ENCODE data around the gene EXD2.
A peak's percentile ranks its signal among the peaks of the same experiment; 100 is the strongest.
"Not testable (repeated sequence)": the region's sequence is repeated elsewhere in the genome, so short reads cannot be mapped to it uniquely, and the experiment has no call there.

EXD2 gene

DNA sequence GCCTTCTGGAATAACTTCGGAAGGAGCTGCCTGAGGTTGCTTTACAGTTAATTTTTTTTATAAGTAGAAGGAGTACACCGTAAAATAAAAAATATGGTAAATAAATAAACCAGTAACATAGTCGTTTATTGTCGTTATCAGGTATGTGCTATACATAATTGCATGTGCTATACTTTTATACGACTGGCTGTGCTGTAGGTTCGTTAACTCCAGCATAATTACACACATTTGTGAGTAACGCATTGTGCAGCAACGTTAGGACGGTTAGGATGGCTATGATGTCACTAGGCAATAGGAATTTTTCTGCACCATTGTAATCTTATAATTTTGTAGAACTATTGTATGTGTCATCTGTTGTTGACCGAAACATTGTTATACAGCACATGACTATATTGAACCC lies 8.5 kb downstream of the EXD2 start:
- DNase-seq: no peak

DNA sequence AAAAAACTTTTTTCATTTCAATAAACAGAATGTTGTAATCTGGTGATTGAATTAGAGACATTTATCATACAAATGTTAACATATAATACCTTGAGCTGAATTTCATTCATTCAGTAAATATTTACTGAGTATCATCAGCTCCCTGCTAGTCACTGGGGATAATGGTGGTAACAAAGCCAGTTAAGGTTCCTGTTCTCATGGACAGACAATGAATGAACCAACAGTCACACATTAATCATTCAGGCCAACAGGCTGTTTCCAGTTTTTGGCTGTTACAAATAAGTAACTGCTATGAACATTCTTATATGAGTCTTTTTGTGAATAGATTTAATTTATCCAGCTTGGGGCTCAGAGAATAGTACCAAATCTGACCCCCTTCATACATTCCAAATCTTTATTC lies 13.5 kb downstream of the EXD2 start:
- no peak for DNase-seq

DNA sequence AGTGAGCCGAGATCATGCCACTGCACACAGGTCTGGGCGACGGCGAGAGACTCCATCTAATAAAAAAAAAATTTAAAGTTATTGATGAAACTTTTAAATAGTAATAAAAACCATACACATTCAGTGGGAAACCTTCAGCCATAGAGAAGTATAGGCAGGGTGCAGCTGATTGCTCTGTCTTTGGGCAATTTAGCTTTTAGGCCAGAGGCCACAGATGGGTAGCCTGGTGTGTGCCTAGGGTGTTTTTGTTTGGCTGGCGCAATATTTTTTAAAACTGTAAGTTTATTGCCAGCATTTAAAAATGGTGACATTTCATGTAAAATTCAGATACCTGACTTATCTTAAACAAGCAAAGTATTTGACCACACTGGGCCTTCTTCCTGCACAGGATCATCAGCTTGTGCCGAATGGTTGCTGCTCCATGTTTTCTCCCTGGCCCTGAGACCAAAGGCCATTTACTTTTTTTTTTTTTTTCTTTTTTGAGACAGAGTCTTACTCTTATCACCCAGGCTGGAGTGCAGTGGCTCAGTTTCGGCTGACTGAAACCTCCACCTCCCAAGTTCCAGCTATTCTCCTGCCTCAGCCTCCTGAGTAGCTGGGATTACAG lies 16.2 kb downstream of the EXD2 start:
- no peak for DNase-seq

DNA sequence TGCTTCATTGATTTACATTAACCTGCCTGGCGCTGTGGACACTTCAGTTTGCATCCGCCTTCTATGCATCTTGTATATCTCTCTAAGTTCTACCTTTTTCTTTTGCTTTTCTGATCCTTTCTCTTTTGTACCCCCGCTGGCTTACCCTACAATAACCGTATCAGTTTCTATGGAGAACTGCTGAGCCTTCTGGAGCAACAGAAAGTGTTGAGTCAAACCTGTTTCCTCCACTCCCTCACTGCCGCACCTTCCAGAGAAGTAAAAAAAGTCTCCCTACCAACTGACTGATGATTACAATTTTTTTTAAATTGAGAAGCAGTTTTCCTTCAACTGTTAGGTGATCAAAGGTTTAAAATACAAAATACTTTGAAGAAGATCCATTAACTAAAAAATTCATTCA lies 17.4 kb downstream of the EXD2 start:
- DNase-seq: no peak

DNA sequence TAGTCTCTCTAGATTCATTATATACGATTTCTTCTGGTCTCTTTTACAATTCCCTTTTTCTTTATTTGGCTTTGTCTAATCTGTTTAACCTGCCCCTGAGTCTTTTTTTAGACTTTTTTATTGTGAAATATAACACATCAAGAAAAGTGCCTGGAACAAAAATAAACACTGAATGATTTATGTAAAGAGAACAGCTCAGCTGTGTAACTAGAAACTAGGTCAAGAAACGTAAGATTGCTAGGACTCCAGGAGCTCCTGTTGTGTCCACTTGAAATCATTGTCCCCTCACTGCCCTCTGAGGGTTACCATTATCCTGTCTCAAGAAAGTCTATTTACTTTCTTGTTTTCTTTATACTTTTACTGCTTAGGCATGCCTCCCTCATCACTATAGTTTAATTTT lies 23.1 kb downstream of the EXD2 start:
- no peak for DNase-seq

DNA sequence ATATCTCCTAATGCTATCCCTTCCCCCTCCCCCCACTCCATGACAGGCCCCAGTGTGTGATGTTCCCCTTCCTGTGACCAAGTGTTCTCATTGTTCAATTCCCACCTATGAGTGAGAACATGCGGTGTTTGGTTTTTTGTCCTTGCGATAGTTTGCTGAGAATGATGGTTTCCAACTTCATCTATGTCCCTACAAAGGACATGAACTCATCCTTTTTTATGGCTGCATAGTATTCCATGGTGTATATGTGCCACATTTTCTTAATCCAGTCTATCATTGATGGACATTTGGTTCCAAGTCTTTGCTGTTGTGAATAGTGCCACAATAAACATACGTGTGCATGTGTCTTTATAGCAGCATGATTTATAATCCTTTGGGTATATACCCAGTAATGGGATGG lies 26.4 kb downstream of the EXD2 start:
- DNase-seq: not testable (repeated sequence)

DNA sequence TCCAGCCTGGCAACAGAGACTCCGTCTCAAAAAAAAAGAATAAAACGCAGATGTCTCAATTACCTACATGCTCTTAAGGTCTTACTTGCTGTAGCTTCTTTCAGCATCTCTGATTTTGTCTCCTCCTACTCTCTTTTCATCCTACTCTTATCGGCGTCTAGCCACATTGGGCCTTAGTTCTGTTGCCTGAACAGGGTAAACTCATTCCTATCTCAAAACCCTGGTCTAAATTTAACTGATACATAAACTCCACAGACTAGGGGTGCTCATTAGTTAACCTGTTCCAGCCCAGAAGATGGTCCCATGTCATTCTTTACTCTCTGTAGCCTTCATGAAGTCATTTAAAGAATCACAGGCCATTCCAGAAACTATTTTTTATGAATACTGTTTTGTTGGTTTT lies 33.6 kb downstream of the EXD2 start:
- no peak for DNase-seq

DNA sequence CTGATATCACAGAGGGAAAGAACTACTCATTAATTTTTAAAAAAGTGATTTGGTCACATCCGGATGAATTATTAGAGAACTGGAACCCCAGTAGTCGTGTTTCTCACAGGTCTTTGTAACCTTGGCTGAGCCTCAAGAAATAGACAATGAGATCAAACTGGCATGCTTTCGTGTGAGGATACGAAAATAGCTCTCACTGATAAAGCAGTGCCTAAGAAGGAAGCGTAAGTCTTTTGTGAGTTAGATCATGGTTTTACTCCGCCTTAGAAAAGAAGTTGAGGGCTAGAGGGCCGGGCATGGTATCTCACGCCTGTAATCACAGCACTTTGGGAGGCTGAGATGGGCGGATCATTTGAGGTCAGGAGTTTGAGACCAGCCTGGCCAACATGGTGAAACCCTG lies 34.9 kb downstream of the EXD2 start:
- DNase-seq: no peak

DNA sequence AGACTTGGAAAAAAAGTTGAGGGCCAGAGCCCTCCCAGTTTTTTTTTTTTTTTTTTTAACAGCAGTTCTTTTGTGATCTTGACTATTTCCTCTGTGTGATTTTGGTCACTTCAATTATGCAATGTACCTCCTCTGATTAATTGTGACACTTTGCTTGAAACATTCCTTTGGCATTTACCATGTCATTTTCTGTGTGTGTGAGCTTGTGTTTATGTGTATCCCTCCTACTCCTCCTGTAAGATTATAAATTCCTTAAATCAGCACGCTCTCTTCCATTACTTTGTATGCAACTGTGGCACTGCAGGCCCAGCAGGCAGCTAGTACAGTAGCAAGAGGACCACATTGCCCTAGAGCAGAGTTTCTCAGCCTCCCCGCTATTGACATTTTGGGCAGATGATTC lies 35.4 kb downstream of the EXD2 start:
- no peak for DNase-seq

DNA sequence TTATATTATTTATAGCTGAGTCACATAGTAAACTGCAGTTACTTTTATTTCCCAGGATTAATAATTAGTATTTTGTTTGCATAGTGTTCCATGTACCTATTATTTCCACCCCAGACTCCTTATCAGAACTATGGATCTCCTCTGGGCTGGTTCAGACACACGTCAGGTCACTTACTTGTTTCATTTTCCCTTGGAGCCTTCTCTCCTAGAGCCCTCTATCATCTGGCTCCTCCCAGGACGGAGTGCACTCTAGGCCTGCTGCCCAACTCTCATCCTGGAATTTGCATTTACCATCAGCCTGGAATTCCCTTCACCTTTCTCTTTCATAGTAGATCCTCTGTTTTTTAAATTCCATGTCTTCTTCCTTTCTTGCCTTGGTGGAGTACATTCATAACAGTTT lies 40.2 kb downstream of the EXD2 start:
- DNase-seq: no peak

DNA sequence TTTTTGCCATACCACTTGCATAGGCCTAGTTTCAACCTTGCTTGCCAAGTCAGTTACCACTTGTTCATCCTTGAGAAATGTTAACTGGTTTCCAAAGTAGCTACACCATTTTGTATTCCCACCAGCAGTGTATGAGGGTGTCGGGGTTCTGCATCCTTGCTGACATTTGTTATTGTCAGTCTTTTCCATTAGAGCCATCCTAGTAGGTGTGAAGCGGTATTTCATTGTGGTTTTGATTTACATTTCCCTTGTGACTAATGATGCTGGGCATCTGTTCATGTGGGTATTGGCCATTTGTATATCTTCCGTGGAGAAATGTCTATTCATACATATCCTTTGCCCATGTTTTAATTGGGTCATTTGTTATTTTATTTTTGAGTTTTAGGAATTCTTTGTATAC lies 41.1 kb downstream of the EXD2 start:
- DNase-seq: no peak

DNA sequence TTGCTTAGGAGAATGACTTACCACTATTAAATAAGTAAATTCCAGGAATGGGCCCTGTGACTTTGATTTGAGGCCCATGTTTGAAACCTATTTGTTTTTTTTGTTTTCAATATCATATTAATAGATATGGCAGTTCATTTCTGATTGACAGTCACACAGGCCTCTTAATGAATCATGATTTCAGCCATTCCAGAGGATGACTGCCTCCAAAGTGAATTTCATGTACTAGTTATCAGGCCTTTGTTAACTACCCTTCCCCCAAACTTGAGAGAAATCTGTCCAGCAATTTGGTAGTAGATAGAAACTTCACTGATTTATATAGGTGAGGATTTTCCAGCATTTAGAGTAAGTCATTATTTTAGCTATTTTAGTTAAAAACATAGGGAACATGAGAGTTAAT lies 42.8 kb downstream of the EXD2 start:
- DNase-seq: no peak

DNA sequence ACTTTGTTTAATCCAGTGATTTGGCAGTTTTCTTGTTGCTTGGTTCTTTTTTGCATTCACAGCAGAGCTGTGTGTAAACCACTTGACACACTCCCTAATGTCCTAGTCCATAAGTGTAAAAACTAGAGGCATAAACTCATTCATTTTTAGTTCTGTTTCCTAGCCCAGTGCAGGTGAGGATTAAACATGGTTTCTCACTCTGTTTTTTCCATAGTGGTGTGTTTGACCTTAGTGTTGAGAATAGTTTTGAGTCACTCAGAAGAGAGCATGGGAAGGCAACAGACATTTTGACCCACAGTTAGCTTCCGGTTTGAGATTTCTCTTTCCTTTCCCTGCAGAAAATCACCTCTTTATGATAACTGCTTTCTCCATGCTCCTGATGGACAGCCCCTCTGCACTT lies 44.4 kb downstream of the EXD2 start:
- no peak for DNase-seq

DNA sequence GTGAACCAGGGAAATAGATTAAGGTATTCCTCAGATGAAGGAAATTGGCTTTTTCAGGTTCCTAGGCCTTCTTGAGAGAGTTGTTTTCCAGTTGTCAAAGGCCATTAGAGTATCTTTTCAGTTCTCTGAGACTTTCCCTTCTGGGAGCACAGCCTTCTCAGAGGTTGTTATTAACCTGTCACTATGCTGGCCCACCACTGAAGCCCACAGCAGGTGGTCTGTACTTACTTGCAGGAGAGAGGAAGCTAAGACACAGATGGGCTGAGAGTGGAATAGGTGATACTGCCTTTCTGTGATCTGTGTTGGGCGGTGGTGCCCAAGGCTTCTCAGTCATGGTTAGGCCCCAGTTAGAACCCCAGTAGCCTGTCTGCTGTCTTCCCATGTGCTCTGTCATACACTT lies 45.8 kb downstream of the EXD2 start:
- DNase-seq: no peak

DNA sequence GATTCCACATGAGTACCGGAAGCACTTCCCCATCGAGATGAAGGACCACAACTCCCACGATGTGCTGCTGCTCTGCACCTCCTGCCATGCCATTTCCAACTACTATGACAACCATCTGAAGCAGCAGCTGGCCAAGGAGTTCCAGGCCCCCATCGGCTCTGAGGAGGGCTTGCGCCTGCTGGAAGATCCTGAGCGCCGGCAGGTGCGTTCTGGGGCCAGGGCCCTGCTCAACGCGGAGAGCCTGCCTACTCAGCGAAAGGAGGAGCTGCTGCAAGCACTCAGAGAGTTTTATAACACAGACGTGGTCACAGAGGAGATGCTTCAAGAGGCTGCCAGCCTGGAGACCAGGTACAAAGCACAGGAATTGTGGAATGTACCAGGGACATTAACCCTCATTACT lies 46.3 kb downstream of the EXD2 start:
- DNase-seq: no peak

DNA sequence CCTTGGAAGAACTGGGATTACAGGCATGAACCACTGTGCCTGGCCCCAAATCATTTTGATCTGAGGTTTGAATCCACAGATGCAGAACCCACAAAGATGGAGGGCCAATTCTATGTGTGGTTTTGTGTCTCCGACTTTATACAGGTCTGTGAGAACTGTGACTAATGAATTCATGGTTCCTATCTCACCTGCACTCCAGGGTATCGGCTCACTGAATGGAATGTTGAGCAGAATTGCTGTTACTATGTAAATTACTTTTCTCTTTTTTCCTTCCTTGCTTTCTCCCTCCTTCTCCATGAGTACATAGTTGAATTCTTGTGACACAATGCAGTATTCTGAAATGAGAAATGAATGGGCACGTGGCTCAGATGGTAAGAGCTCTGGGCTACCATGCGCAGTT lies 47.6 kb downstream of the EXD2 start:
- DNase-seq: no peak

DNA sequence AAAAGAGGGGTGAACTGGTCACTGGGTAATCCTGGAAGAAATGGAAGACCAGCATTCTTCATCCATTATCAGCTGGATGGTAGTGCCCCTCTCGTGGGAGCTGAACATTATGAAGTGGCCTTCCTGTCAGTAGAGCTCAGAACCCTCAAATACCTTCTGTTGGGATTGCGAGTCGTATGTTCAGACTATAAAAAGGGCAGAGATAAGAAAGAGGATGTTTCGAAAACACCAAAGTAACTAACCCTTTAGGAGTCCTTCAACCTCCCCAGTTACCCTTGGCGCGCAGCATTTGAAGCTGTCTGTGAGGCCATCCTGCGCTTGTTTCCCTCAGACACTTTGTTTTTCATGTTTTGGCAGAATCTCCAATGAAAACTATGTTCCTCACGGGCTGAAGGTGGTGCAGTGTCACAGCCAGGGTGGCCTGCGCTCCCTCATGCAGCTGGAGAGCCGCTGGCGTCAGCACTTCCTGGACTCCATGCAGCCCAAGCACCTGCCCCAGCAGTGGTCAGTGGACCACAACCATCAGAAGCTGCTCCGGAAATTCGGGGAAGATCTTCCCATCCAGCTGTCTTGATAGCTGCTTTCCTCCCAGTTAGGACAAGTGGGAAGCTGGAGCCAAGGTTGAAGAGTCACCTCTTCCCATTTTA lies 49.4 kb downstream of the EXD2 start:
- DNase-seq: no peak

DNA sequence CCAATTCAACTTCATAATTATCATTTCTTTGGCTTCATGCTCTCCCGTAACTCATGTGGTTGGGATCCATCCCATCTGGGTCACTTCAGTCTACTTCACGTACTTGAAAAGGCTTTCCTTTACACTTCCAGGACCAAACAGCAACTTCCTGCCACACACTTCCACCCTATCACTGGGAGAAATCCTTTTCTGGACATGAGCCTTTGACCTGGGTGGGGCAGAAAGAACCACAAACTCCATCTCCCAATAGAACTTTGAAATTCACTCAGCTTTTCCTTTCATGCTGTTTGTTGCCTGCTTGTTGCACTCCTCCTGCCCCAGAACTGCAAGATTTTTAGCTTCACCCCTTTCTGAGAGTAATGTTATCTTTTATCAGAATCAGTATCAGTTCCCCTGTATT lies 50.3 kb downstream of the EXD2 start:
- DNase-seq: no peak

DNA sequence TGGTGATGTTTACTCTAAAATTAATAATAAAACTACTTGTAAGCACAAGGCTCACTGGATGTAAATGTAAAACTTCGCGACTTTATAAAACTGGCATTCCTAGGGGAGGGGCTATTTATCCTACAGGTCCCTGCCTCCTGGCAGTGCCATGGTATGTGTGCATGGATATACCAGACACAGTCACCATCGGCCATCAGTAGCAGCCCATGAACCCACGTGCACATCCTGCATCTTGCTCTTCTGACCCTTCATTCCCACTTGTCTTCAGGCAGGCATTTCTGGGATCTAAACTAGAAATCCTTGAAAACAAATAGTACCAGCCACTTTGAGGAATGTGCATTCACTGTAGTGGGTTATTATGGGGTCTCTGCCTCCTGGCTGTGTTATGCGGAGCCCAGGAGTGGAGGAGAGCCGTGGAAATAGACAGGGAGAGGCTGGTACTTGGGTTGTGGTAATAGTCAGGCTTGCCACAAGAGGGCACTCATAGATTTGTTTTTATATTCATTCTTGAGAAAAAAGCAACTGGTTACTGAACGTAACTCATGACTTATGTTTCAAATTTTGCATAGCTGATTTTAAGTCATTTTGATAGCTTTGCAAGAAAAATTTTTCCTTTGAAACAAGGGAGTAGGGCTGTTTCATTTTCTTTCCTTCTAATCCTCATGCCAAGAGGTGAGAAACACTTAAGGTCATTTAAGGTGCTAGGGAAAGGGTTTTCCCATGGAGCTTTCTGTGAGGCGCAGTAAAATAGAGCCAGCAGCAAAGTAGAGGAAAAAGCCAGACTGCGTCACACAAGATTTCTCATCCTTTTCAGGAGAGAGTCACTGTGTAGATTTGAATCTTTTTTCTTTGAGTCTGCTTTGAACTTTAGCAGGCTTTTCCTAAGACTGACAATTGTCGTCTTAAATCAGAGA lies 51.3 kb downstream of the EXD2 start:
- DNase-seq: peak; percentile 19

DNA sequence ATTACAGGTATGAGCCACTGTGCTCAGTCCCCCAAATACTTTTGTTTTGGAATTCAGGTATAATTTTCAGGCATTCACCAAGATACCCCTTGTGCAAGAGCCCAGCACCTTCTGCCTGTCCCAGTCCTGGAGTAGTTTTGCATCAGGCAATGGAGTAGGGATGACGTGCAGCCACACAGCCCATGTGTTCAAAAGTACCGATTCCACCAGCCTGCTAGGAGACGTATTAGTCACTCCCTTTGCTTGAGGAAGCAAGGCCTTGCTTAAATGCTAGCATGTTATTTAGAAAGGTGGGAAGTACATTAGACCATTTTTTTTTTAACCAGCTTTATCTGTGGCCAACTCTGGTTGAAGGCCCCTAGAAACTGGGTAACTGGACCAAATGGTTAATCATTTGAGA lies 53.6 kb downstream of the EXD2 start:
- DNase-seq: no peak

DNA sequence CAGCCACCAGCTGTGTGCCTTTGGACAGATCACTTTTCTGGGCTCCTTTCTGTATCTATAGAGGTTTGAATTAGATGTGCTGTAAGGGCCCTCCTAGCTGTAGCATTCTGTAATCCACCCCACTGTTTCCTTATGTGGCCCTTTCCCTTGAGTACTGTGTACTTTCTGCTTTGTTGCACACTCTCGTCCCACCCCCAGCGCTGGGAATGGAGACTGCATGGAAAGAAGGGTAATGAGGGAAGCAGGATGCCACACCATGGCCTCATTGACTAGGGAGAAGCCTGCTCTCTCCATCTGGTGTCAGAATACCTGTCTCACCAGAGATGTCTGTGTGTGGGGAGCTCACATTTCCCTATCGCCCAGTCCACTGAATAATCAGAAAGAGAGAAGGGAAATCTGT lies 55.0 kb downstream of the EXD2 start:
- DNase-seq: no peak

DNA sequence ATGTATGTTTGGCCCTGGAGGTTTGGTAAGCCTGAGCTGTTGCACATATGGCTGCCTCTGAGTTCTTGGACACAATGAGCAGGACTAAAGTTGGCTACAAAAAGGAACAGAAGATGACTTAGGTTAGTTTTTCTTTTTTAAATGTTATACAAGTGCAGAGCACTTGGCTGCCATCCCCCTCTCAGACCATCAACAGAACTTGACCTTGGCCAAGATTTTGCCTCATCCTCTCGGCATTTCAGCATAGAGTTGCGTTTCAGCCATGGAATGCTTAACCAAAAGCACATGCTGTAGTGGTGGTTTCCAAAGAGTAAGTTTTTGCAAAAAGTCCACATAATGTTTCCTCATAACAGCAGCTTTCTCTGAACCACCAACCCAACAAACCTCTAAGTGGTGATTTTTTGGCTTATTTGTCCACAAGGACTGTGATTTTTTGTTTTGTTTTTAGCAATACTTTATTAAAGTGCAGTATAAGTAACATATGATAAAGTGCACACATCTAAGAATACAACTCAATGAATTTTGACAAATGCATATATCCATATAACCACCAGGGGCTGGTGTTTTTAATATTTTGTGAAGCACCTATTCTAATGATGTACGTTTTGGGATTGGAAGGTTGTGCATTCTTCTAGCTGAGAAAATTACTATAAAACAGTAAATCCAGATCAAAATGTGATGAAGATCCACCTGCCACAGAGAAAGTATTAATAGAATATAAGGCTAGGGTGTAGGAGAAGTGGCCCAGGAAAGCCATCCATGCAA lies 56.6 kb downstream of the EXD2 start:
- no peak for DNase-seq

DNA sequence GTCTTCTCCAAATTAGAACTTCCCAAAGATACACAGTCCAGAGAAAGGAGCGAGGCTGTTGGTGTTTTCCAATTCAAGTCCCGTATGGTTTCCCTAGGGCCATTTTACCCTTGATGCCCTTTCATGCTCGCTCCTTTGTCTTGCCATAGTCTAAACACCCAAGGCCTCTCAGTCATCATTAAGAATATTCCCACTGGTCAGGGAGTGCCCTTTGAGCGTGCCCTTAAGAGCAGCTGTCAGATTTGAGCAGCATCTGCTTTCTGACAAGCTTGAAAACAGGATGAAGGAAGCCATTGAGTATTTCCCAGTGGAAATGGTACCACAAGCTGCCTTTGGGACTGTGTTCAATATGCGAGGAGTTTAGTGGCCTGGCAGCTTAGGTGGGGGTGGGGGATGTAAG lies 58.3 kb downstream of the EXD2 start:
- no peak for DNase-seq

DNA sequence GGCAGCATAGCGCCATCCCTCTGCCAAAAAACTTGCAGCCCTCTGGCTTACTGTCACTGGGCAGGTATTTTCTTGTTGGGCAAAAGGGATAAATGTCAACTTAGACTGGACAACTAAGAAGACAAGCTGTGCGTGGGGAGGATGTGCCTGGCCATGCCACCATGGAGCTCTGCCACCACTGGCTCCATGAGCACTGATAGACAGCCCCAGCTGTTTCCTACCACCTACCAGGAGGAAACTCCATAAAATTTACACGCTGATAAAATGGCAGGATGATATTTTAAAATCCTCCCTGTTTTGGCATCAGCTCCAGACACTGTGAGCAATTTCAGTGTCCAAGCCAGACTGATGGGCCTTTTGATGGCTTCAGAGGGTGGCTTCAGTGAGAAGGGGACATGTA lies 61.6 kb downstream of the EXD2 start:
- no peak for DNase-seq
